Activated CD4-positive, alpha-beta T cell treated with anti-CD3 and anti-CD28 coated beads, Interleukin-2, amount 50 U/mL, for 16 hours (primary cell): ENCODE measurements around the gene CAB39L.
A peak's percentile ranks its signal among the peaks of the same experiment; 100 is the strongest.
"Not testable (repeated sequence)": the region's sequence is repeated elsewhere in the genome, so short reads cannot be mapped to it uniquely, and the experiment has no call there.

ENCODE experiments used
- DNase-seq: peaks from one replicate; pipeline ENCODE4 v3.0.0-alpha.2; 2020

Gene CAB39L

GRCh38 chr13:49342454-49342853 is 101.4 kb downstream of the CAB39L start:
- no peak for DNase-seq

GRCh38 chr13:49341941-49342340 is 101.9 kb downstream of the CAB39L start:
- DNase-seq: no peak

- DNase-seq: no peak
Measured at GRCh38 chr13:49341517-49341916, 102.3 kb downstream of the CAB39L start.

- DNase-seq: no peak
Measured at GRCh38 chr13:49340161-49340560, 103.7 kb downstream of the CAB39L start.

- no peak for DNase-seq
Measured at GRCh38 chr13:49336655-49337054, 107.2 kb downstream of the CAB39L start.

GRCh38 chr13:49330546-49330864 is 113.4 kb downstream of the CAB39L start:
- no peak for DNase-seq

GRCh38 chr13:49329831-49330545 is 113.9 kb downstream of the CAB39L start:
- DNase-seq: no peak

GRCh38 chr13:49327145-49327544 is 116.7 kb downstream of the CAB39L start:
- not testable (repeated sequence) for DNase-seq

GRCh38 chr13:49326222-49326917 is 117.5 kb downstream of the CAB39L start:
- no peak for DNase-seq

- no peak for DNase-seq
Measured at GRCh38 chr13:49323344-49323743, 120.5 kb downstream of the CAB39L start.

- DNase-seq: no peak
Measured at GRCh38 chr13:49322702-49323101, 121.2 kb downstream of the CAB39L start.

- DNase-seq: no peak
Measured at GRCh38 chr13:49320975-49321374, 122.9 kb downstream of the CAB39L start.

GRCh38 chr13:49319951-49320350 is 123.9 kb downstream of the CAB39L start:
- DNase-seq: no peak

- DNase-seq: no peak
Measured at GRCh38 chr13:49319551-49319950, 124.3 kb downstream of the CAB39L start.

GRCh38 chr13:49315756-49316482 is 127.9 kb downstream of the CAB39L start:
- no peak for DNase-seq

GRCh38 chr13:49315036-49315565 is 128.8 kb downstream of the CAB39L start:
- DNase-seq: no peak

- DNase-seq: peak; percentile 12
Measured at GRCh38 chr13:49314344-49314882, 129.5 kb downstream of the CAB39L start.

- no peak for DNase-seq
Measured at GRCh38 chr13:49311816-49312215, 132.0 kb downstream of the CAB39L start.

GRCh38 chr13:49310251-49310650 is 133.6 kb downstream of the CAB39L start:
- no peak for DNase-seq

GRCh38 chr13:49308921-49309408 is 134.9 kb downstream of the CAB39L start:
- DNase-seq: no peak

- no peak for DNase-seq
Measured at GRCh38 chr13:49308097-49308875, 135.6 kb downstream of the CAB39L start.

- DNase-seq: no peak
Measured at GRCh38 chr13:49307365-49307764, 136.5 kb downstream of the CAB39L start.
